B cell (primary cell): Measurements from ENCODE around the gene SLK.

ENCODE experiments used
- EZH2 ChIP-seq: IDR thresholded peaks from 2 replicates; pipeline ENCODE4 v1.6.1; 2012; ENCODE audit warnings: borderline replicate concordance, low read depth, mild to moderate bottlenecking, moderate library complexity, low read length; ENCODE audit not compliant: insufficient read depth, poor library complexity, severe bottlenecking
- TF ChIP-seq, protein P1 (sequence below): fragments of 200-600 bp; IDR thresholded peaks from one replicate; pipeline ENCODE4 v1.8.0; 2022; ENCODE audit warnings: antibody characterized with exemption, mild to moderate bottlenecking

DNA sequence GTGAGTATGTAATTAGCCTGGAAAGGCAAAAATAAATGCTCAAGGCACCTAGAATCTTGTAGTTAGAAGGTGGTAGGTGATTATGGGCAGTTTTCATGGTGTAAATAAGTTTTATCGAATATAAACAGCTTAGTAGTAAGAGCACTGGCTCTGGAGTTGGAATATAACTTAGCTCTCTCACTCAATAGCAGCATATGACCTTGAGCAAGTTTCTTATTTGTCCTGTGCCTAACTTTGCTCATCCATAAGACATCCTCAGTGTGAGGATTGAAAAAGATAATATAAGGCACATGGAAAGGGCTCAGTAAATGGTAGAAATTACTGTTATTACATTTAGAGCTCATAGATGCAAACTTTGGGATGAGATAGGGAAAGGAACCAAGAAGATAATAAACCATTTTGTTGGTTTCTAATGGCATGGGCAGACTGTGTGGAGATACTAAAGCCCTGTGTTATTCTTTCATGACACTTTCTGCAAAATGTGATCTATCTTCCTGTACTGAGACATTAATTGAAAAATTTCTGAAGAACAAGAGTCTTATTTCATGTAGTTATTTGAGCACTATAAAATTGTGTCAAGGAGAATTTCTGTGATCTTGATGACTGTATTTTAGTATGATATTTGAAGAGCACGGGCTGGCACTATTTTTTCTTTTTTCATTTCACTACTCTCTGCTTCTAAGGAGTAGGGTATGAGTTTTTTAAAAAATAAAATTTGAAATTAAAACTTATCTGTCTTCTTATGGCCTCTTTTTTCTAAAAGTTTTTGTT lies 3.1 kb downstream of the SLK start:
- TF ChIP-seq, protein P1, sequence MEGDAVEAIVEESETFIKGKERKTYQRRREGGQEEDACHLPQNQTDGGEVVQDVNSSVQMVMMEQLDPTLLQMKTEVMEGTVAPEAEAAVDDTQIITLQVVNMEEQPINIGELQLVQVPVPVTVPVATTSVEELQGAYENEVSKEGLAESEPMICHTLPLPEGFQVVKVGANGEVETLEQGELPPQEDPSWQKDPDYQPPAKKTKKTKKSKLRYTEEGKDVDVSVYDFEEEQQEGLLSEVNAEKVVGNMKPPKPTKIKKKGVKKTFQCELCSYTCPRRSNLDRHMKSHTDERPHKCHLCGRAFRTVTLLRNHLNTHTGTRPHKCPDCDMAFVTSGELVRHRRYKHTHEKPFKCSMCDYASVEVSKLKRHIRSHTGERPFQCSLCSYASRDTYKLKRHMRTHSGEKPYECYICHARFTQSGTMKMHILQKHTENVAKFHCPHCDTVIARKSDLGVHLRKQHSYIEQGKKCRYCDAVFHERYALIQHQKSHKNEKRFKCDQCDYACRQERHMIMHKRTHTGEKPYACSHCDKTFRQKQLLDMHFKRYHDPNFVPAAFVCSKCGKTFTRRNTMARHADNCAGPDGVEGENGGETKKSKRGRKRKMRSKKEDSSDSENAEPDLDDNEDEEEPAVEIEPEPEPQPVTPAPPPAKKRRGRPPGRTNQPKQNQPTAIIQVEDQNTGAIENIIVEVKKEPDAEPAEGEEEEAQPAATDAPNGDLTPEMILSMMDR = no peak
- TF ChIP-seq EZH2 = no peak
